ENCODE data around the gene KCNMB1. TPM values are rescaled to one million over a fixed set of nuclear protein-coding genes. Genes with fewer than 3 reads are reported as not detected.
A peak's percentile ranks its signal among the peaks of the same experiment; 100 is the strongest.

The KCNMB1 gene
- total and polyA plus RNA-seq, 3 experiments from 2014 or later: not detected

- H3K36me3 Mint-ChIP-seq: no peaks in the 10 kb centered on the region
- Histone ChIP-seq H3K4me1 (ENCODE audit: insufficient read depth, low read length) (peaks cover 4% of the 10 kb centered on the region), H3K4me3 (ENCODE audit: low read length) (no peak overlapping the region), H3K27me3 (ENCODE audit: insufficient read depth, low read length, poor library complexity, severe bottlenecking) (no peaks in the 10 kb centered on the region), H3K27ac (ENCODE audit: low read depth, low read length) (no peak overlapping the region), H3K36me3 (ENCODE audit: insufficient read depth, low read length) (no peaks in the 10 kb centered on the region), H3K9me3 (ENCODE audit: low read length) (no peaks in the 10 kb centered on the region)
- peaks cover 2 to 13% of the 10 kb centered on the region in 2 donors for H3K27me3 Mint-ChIP-seq
- DNase-seq: no peak
- no peak overlapping the region for H3K4me3 Mint-ChIP-seq
- no peaks in the 10 kb centered on the region for H3K9me3 Mint-ChIP-seq
- H3K27ac Mint-ChIP-seq: peak overlapping the region in 1 of 8 donors; percentile 48
- ChIA-PET POLR2A (no interaction called here), CTCF (interaction anchor here (1.0 to 1.8 kb wide), 5 partner anchors 10 to 185 kb away, joined by 3 to 4 read pairs (median 3); no protein-coding TSS in a partner anchor)
- H3K4me1 Mint-ChIP-seq: peaks cover under 1 to 9% (median 3%) of the 10 kb centered on the region in 3 donors
Observed at GRCh38 chr5:170411100-170411499, 21.9 kb upstream of the KCNMB1 start.

- Mint-ChIP-seq H3K36me3 (no peaks in the 10 kb centered on the region), H3K4me3 (no peak overlapping the region), H3K4me1 (peaks cover 0 to 4% (median 0%) of the 10 kb centered on the region in 3 donors), H3K27me3 (peaks cover 2 to 13% of the 10 kb centered on the region in 2 donors), H3K9me3 (no peaks in the 10 kb centered on the region), H3K27ac (no peak overlapping the region)
- H3K27ac ChIP-seq (ENCODE audit: low read depth, low read length): no peak overlapping the region
- H3K4me1 ChIP-seq (ENCODE audit: insufficient read depth, low read length): no peaks in the 10 kb centered on the region
- H3K9me3 ChIP-seq (ENCODE audit: low read length): no peaks in the 10 kb centered on the region
- no peak overlapping the region for H3K4me3 ChIP-seq (ENCODE audit: low read length)
- ChIA-PET POLR2A (interaction anchor here (0.7 kb wide), 2 partner anchors 14 to 77 kb away, joined by 4 to 6 read pairs; no protein-coding TSS in a partner anchor), CTCF (interaction anchor here (1.0 to 1.8 kb wide), 5 partner anchors 11 to 185 kb away, joined by 3 to 4 read pairs (median 3); no protein-coding TSS in a partner anchor)
- no peaks in the 10 kb centered on the region for H3K36me3 ChIP-seq (ENCODE audit: insufficient read depth, low read length)
- H3K27me3 ChIP-seq (ENCODE audit: insufficient read depth, low read length, poor library complexity, severe bottlenecking): no peaks in the 10 kb centered on the region
- no peak for DNase-seq
Observed at GRCh38 chr5:170410401-170410800, 21.2 kb upstream of the KCNMB1 start.

DNA sequence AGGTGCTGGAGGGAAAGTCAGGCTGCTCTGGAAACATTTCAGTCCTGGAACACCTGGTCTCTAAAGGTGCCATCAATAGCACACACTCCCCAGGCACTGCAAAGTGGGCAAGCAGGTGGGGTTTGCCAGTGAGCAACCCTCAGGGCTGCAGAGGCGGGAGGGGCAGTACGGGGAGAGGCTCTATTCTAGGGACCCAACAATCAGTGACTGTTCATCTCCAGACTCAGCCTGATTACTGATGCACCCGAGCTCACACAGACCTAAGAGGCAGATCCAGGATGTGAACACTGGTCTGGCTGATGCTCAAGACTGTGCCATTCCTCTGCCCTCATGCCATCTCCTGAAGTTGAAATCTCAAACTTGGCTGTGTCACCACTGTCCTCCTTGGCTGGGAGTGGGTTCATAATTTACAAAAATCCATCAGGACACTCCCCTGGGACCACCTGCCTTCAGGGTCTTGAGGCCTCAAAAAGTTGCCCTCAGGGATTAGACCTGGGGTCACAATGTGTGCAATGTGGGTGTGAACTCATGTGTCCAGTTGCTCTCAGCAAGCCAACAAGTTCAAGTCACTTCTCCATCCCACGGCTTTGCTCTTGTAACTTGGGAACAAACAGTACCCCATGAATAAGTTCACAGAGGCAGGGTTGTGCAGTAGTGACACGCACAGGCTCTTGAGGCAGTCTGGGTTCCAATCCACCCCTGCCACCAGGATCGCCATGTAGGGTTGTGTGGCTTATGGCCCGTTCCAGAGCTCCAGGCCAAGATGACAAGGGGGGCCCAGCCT, 19.9 kb upstream of the KCNMB1 start:
- Mint-ChIP-seq H3K9me3 (no peaks in the 10 kb centered on the region), H3K4me3 (no peak overlapping the region), H3K27me3 (peaks cover 2 to 13% of the 10 kb centered on the region in 2 donors), H3K4me1 (peaks cover 0 to 4% (median 0%) of the 10 kb centered on the region in 3 donors), H3K36me3 (no peaks in the 10 kb centered on the region), H3K27ac (no peak overlapping the region)
- H3K4me1 ChIP-seq (ENCODE audit: insufficient read depth, low read length): no peaks in the 10 kb centered on the region
- no peak overlapping the region for H3K27ac ChIP-seq (ENCODE audit: low read depth, low read length)
- no peak for DNase-seq
- POLR2A ChIA-PET: no interaction called here
- H3K4me3 ChIP-seq (ENCODE audit: low read length): no peak overlapping the region
- no peaks in the 10 kb centered on the region for H3K36me3 ChIP-seq (ENCODE audit: insufficient read depth, low read length)
- CTCF ChIA-PET: interaction anchor here (1.1 kb wide), 1 partner anchor 12 kb away, joined by 4 read pairs; no protein-coding TSS in a partner anchor
- H3K9me3 ChIP-seq (ENCODE audit: low read length): no peaks in the 10 kb centered on the region
- H3K27me3 ChIP-seq (ENCODE audit: insufficient read depth, low read length, poor library complexity, severe bottlenecking): no peaks in the 10 kb centered on the region

- Histone ChIP-seq H3K27ac (ENCODE audit: low read depth, low read length) (no peak overlapping the region), H3K9me3 (ENCODE audit: low read length) (no peaks in the 10 kb centered on the region), H3K27me3 (ENCODE audit: insufficient read depth, low read length, poor library complexity, severe bottlenecking) (no peaks in the 10 kb centered on the region), H3K4me1 (ENCODE audit: insufficient read depth, low read length) (no peaks in the 10 kb centered on the region), H3K4me3 (ENCODE audit: low read length) (no peak overlapping the region), H3K36me3 (ENCODE audit: insufficient read depth, low read length) (no peaks in the 10 kb centered on the region)
- Mint-ChIP-seq H3K36me3 (no peaks in the 10 kb centered on the region), H3K4me3 (no peak overlapping the region), H3K27ac (no peak overlapping the region), H3K9me3 (no peaks in the 10 kb centered on the region), H3K4me1 (peaks cover 0 to 4% (median 0%) of the 10 kb centered on the region in 3 donors), H3K27me3 (peaks cover 2 to 13% of the 10 kb centered on the region in 2 donors)
- DNase-seq: no peak
- CTCF ChIA-PET: no interaction called here
- POLR2A ChIA-PET: interaction anchor here (0.6 kb wide), 1 partner anchor 37 kb away, joined by 3 read pairs; no protein-coding TSS in a partner anchor
Observed at GRCh38 chr5:170408226-170408625, 19.1 kb upstream of the KCNMB1 start.

GRCh38 chr5:170407062-170407461, 17.9 kb upstream of the KCNMB1 start:
- Histone ChIP-seq H3K27me3 (ENCODE audit: insufficient read depth, low read length, poor library complexity, severe bottlenecking) (no peaks in the 10 kb centered on the region), H3K36me3 (ENCODE audit: insufficient read depth, low read length) (no peaks in the 10 kb centered on the region), H3K4me1 (ENCODE audit: insufficient read depth, low read length) (no peaks in the 10 kb centered on the region), H3K9me3 (ENCODE audit: low read length) (no peaks in the 10 kb centered on the region), H3K27ac (ENCODE audit: low read depth, low read length) (no peak overlapping the region), H3K4me3 (ENCODE audit: low read length) (no peak overlapping the region)
- DNase-seq: no peak
- no peak overlapping the region for H3K27ac Mint-ChIP-seq
- H3K4me1 Mint-ChIP-seq: peaks cover 0 to 4% (median 0%) of the 10 kb centered on the region in 3 donors
- H3K4me3 Mint-ChIP-seq: no peak overlapping the region
- no peaks in the 10 kb centered on the region for H3K36me3 Mint-ChIP-seq
- POLR2A ChIA-PET: no interaction called here
- CTCF ChIA-PET: interaction anchor here (1.1 to 1.6 kb wide), 2 partner anchors 12 to 19 kb away, joined by 3 to 4 read pairs; no protein-coding TSS in a partner anchor
- no peaks in the 10 kb centered on the region for H3K9me3 Mint-ChIP-seq
- H3K27me3 Mint-ChIP-seq: peaks cover 2 to 13% of the 10 kb centered on the region in 2 donors

DNA sequence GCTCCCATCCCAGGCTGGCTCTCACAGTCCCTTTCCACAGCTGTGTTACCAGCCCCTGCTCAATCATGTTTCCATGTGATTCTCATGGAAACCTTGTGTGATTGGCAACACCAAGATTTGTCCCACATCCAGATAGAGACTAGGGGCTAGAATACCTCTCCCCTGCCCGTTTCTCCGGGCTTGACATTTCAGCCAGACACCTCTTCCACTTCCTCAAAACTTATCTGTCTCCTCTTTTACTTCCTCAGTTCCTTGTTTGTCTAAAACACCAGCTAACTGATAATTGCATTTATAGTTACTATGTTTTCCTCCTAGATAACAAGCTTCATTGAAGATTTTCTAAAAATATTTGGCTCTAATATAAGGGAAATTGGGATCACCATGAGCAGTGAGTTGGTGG, 16.6 kb upstream of the KCNMB1 start:
- H3K36me3 Mint-ChIP-seq: no peaks in the 10 kb centered on the region
- POLR2A ChIA-PET: no interaction called here

DNA sequence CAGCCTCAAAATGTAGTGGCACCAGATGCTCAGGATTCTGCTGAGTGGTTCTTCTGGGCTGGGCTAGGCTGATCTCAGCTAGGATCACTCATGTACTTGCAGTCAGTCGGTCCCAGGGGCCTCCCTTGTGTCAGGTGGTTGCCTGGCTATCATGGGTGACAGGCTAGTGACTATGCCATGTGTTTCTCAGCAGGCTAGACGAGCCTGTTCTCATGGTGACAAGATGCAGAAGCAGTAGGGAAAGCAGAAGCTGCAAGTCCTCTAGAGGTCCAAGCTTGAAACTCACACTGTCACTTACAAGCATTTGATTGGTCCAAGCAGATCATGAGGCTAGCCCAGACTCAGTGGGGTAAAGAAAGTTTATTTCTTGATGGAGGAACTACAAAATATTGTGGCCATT, 15.2 kb upstream of the KCNMB1 start:
- H3K27me3 ChIP-seq (ENCODE audit: insufficient read depth, low read length, poor library complexity, severe bottlenecking): no peaks in the 10 kb centered on the region
- Mint-ChIP-seq H3K36me3 (no peaks in the 10 kb centered on the region), H3K4me1 (no peaks in the 10 kb centered on the region), H3K27ac (no peak overlapping the region), H3K27me3 (peaks cover 2 to 13% of the 10 kb centered on the region in 2 donors), H3K4me3 (no peak overlapping the region), H3K9me3 (no peaks in the 10 kb centered on the region)
- no peaks in the 10 kb centered on the region for H3K4me1 ChIP-seq (ENCODE audit: insufficient read depth, low read length)
- no peak overlapping the region for H3K4me3 ChIP-seq (ENCODE audit: low read length)
- POLR2A ChIA-PET: no interaction called here
- no peaks in the 10 kb centered on the region for H3K36me3 ChIP-seq (ENCODE audit: insufficient read depth, low read length)
- no peak for DNase-seq
- H3K9me3 ChIP-seq (ENCODE audit: low read length): no peaks in the 10 kb centered on the region
- CTCF ChIA-PET: interaction anchor here (1.0 kb wide), 1 partner anchor 9 kb away, joined by 3 read pairs; no protein-coding TSS in a partner anchor
- no peak overlapping the region for H3K27ac ChIP-seq (ENCODE audit: low read depth, low read length)

More for the DNA sequence above, 16.6 kb upstream of the KCNMB1 start:
- Histone ChIP-seq H3K9me3 (ENCODE audit: low read length) (no peaks in the 10 kb centered on the region), H3K36me3 (ENCODE audit: insufficient read depth, low read length) (no peaks in the 10 kb centered on the region), H3K27me3 (ENCODE audit: insufficient read depth, low read length, poor library complexity, severe bottlenecking) (no peaks in the 10 kb centered on the region), H3K4me1 (ENCODE audit: insufficient read depth, low read length) (no peaks in the 10 kb centered on the region), H3K27ac (ENCODE audit: low read depth, low read length) (no peak overlapping the region), H3K4me3 (ENCODE audit: low read length) (no peak overlapping the region)
- Mint-ChIP-seq H3K4me3 (no peak overlapping the region), H3K27me3 (peaks cover 2 to 13% of the 10 kb centered on the region in 2 donors), H3K9me3 (no peaks in the 10 kb centered on the region), H3K27ac (no peak overlapping the region), H3K4me1 (no peaks in the 10 kb centered on the region)
- DNase-seq: no peak
- CTCF ChIA-PET: interaction anchor here (0.8 to 1.6 kb wide), 3 partner anchors 10 to 180 kb away, joined by 3 to 4 read pairs (median 4); no protein-coding TSS in a partner anchor

DNA sequence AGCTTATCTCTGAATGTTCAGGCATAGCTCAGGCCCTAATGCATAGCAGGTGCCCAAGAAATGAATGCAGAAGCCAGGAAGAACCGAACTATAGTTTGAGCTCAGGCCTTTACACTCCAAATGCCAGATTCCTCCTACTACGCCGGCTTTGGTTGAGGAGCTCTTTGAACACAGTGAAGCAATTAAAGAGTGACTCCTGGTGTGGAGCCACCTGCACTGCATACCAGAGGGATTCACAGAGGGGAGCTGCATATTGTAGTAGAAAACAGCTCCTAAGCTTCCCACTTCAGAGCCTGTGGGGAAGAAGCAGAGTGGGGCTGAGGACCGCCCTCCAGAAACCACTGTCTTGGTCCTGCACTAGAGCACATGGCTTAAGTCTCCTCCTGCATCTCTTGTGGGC, 14.5 kb upstream of the KCNMB1 start:
- DNase-seq: no peak
- H3K36me3 Mint-ChIP-seq: no peaks in the 10 kb centered on the region
- H3K4me1 Mint-ChIP-seq: no peaks in the 10 kb centered on the region
- H3K9me3 ChIP-seq (ENCODE audit: low read length): no peaks in the 10 kb centered on the region
- H3K4me3 Mint-ChIP-seq: no peak overlapping the region
- no peaks in the 10 kb centered on the region for H3K27me3 ChIP-seq (ENCODE audit: insufficient read depth, low read length, poor library complexity, severe bottlenecking)
- H3K4me3 ChIP-seq (ENCODE audit: low read length): no peak overlapping the region
- H3K27ac Mint-ChIP-seq: no peak overlapping the region
- no peak overlapping the region for H3K27ac ChIP-seq (ENCODE audit: low read depth, low read length)
- H3K9me3 Mint-ChIP-seq: no peaks in the 10 kb centered on the region
- H3K27me3 Mint-ChIP-seq: peaks cover 2 to 13% of the 10 kb centered on the region in 2 donors
- ChIA-PET CTCF (interaction anchor here (1.0 kb wide), 1 partner anchor 9 kb away, joined by 3 read pairs; no protein-coding TSS in a partner anchor), POLR2A (no interaction called here)
- no peaks in the 10 kb centered on the region for H3K4me1 ChIP-seq (ENCODE audit: insufficient read depth, low read length)
- no peaks in the 10 kb centered on the region for H3K36me3 ChIP-seq (ENCODE audit: insufficient read depth, low read length)

All from CD8-positive, alpha-beta memory T cell (primary cell).